Hepatic stellate cell (primary cell): Measurements from ENCODE around the gene MAP6D1.

ENCODE experiments used
- DNase-seq: peaks from one replicate; pipeline ENCODE4 v3.0.0; 2011; ENCODE audit warnings: low spot score

The MAP6D1 gene

GRCh38 chr3:183823963-183824362 lies 1.4 kb downstream of the MAP6D1 start:
- no peak for DNase-seq

GRCh38 chr3:183822631-183823030 lies 2.7 kb downstream of the MAP6D1 start:
- no peak for DNase-seq

- no peak for DNase-seq
Measured at GRCh38 chr3:183819831-183820230, 5.5 kb downstream of the MAP6D1 start.

GRCh38 chr3:183818706-183819624 lies 6.4 kb downstream of the MAP6D1 start:
- no peak for DNase-seq

- DNase-seq: no peak
Measured at GRCh38 chr3:183818041-183818620, 7.2 kb downstream of the MAP6D1 start.

- DNase-seq: no peak
Measured at GRCh38 chr3:183817639-183818038, 7.7 kb downstream of the MAP6D1 start.

GRCh38 chr3:183816681-183817510 lies 8.5 kb downstream of the MAP6D1 start:
- DNase-seq: no peak

GRCh38 chr3:183815951-183816475 lies 9.4 kb downstream of the MAP6D1 start:
- DNase-seq: no peak

GRCh38 chr3:183815563-183815940 lies 9.8 kb downstream of the MAP6D1 start:
- DNase-seq: no peak

GRCh38 chr3:183814240-183814639 lies 11.1 kb downstream of the MAP6D1 start:
- DNase-seq: no peak

GRCh38 chr3:183812761-183813445 lies 12.5 kb downstream of the MAP6D1 start:
- DNase-seq: no peak

GRCh38 chr3:183811638-183812037 lies 13.7 kb downstream of the MAP6D1 start:
- no peak for DNase-seq

GRCh38 chr3:183810643-183811594 lies 14.5 kb downstream of the MAP6D1 start:
- no peak for DNase-seq

GRCh38 chr3:183809270-183809669 lies 16.1 kb downstream of the MAP6D1 start:
- no peak for DNase-seq

- no peak for DNase-seq
Measured at GRCh38 chr3:183808355-183808754, 17.0 kb downstream of the MAP6D1 start.

- no peak for DNase-seq
Measured at GRCh38 chr3:183807881-183808280, 17.5 kb downstream of the MAP6D1 start.

GRCh38 chr3:183807209-183807728 lies 18.1 kb downstream of the MAP6D1 start:
- no peak for DNase-seq

- no peak for DNase-seq
Measured at GRCh38 chr3:183802989-183803388, 22.4 kb downstream of the MAP6D1 start.

- no peak for DNase-seq
Measured at GRCh38 chr3:183801601-183802000, 23.8 kb downstream of the MAP6D1 start.

GRCh38 chr3:183800243-183800863 lies 25.0 kb downstream of the MAP6D1 start:
- no peak for DNase-seq
